SHP77 (cell line): ENCODE data around the gene TJP1.
"Not testable (repeated sequence)": the region's sequence is repeated elsewhere in the genome, so short reads cannot be mapped to it uniquely, and the experiment has no call there.

Experiments
- DNase-seq, 2 experiments: peaks; one replicate each; lab custom pipeline; 2025; lab: John Stamatoyannopoulos, UW

Gene TJP1

GRCh38 chr15:29838352-29839010 is 16.2 kb upstream of the TJP1 start:
- DNase-seq, result no peak

- no peak for DNase-seq
Observed at GRCh38 chr15:29835301-29835700, 13.0 kb upstream of the TJP1 start.

GRCh38 chr15:29832709-29833108 is 10.4 kb upstream of the TJP1 start:
- no peak for DNase-seq

- no peak for DNase-seq
Observed at GRCh38 chr15:29826908-29827820, 4.9 kb upstream of the TJP1 start.

- no peak for DNase-seq
Observed at GRCh38 chr15:29825227-29825626, 3.0 kb upstream of the TJP1 start.

GRCh38 chr15:29822684-29823459 is 604 bp upstream of the TJP1 start:
- peak; percentile 22 to 35 for DNase-seq

GRCh38 chr15:29821416-29822099 is 710 bp downstream of the TJP1 start:
- peak; percentile 49 to 51 for DNase-seq

- DNase-seq, result no peak
Observed at GRCh38 chr15:29820394-29821154, 1.7 kb downstream of the TJP1 start.

- DNase-seq, result no peak
Observed at GRCh38 chr15:29819979-29820378, 2.3 kb downstream of the TJP1 start.

- no peak for DNase-seq
Observed at GRCh38 chr15:29818141-29818540, 4.1 kb downstream of the TJP1 start.

- DNase-seq, result not testable (repeated sequence)
Observed at GRCh38 chr15:29817455-29817854, 4.8 kb downstream of the TJP1 start.

- peak; percentile 52 to 60 for DNase-seq
Observed at GRCh38 chr15:29815000-29815710, 7.1 kb downstream of the TJP1 start.

GRCh38 chr15:29813009-29813408 is 9.3 kb downstream of the TJP1 start:
- DNase-seq, result no peak

- no peak for DNase-seq
Observed at GRCh38 chr15:29812384-29812694, 9.9 kb downstream of the TJP1 start.

- no peak for DNase-seq
Observed at GRCh38 chr15:29811691-29812383, 10.4 kb downstream of the TJP1 start.

- DNase-seq, result no peak
Observed at GRCh38 chr15:29805708-29806104, 16.6 kb downstream of the TJP1 start.

GRCh38 chr15:29805043-29805707 is 17.1 kb downstream of the TJP1 start:
- no peak for DNase-seq

- DNase-seq, result no peak
Observed at GRCh38 chr15:29802411-29802810, 19.9 kb downstream of the TJP1 start.
